Measurements from ENCODE around the gene DIPK2A.

DIPK2A gene, protein sequence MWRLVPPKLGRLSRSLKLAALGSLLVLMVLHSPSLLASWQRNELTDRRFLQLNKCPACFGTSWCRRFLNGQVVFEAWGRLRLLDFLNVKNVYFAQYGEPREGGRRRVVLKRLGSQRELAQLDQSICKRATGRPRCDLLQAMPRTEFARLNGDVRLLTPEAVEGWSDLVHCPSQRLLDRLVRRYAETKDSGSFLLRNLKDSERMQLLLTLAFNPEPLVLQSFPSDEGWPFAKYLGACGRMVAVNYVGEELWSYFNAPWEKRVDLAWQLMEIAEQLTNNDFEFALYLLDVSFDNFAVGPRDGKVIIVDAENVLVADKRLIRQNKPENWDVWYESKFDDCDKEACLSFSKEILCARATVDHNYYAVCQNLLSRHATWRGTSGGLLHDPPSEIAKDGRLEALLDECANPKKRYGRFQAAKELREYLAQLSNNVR

DNA sequence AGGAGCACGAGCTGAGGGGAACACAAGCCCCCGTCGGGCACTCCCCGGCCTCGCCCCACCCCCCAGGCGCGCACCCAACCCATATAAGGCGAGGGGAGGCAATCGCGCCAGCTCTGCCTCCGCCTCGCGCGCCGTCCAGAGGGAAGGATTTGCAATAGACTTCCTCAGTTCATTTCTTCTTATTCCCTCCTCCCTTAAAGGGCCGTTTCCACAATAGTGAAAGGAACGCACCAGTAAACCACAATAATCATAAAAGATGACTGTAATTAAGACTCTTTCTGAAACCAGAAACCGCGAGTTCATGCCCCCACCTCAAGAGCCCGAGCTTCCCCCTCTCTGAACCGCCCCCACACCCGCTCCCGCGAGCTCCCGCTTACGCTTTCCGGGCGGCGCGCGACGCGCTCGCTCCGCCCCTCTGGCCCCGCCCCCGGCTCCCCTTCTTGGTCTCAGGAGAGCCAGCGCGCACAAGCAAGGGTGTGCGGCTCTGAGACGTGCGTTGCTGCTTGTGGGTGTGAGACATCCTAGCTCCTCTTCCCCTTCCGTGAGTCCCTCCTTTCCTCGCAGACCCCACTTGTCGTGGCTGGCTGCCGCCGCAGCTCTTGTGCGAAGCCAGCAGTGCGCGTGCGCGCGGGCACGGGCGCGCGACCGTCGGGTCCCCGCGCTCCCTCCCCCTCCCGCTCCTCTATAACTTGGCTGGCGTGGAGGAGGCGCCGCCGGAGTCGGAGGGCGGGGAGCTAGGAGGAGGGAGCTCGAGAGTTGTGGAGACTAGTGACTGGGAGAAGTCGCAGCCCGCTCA is at the start of gene DIPK2A:
Gene DIPK2A, plus strand, starts transcription at position 465 of the 796 bp plus-strand sequence. CDS start 510 bp downstream, outside the sequence.
- peak; percentile 93 to 97 for DNase-seq (ENCODE audit: low read depth in 2 of 2)

DNA sequence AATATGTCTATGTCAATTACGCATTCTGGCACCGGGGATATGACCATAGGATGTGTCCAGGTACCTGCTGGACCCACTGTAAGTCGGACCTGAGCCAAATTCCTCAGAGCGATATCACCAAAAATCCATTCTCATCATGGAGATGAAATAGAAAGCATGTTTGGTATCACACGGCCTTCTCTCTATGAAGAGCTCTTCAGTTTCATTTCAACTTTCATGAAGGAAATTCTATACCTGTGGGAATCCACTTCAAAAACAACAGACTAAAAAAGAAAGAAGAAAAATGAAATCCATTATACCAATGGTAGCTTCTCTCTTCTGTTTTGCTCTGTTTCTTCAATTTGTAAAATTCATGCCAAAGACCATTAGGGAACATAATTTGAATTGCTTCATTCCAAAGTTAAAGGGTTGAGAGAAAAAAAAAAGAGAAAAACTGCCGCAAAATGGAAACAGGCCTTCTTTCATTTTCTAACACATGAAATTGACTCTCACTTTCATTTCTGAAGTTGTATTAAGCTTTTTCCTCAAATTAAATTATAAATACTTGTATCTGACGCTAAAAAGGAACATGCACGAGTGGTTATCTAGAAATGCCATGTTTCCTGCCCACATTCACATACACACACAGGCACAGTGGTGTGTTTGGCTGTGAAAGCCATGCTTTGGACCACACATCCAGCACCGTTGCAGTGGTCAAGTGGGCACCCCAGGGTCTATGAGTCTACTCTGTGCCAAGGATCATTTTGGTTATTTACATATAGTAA is 46.9 kb upstream of the DIPK2A start:
- DNase-seq (ENCODE audit: low read depth in 2 of 2): no peak

DNA sequence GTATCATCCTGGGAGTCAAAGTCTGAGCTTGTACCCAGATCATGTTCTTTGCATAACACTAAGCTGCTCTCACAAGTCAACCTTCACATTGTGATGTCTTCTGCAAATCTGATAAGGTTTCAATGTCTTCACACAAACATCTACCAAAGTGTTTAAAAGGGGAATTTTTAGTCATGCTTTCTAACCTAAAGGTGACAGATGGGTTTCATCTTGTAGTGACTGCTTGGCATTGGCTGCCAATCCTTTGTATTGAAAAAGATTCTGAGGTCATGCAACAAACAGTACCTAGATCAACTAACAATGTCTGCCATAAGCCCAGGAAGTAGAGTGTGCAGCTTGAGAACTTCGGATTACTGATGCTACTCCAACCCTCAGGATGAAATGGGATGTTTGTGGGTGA is 43.6 kb upstream of the DIPK2A start:
- no peak for DNase-seq (ENCODE audit: low read depth in 2 of 2)

DNA sequence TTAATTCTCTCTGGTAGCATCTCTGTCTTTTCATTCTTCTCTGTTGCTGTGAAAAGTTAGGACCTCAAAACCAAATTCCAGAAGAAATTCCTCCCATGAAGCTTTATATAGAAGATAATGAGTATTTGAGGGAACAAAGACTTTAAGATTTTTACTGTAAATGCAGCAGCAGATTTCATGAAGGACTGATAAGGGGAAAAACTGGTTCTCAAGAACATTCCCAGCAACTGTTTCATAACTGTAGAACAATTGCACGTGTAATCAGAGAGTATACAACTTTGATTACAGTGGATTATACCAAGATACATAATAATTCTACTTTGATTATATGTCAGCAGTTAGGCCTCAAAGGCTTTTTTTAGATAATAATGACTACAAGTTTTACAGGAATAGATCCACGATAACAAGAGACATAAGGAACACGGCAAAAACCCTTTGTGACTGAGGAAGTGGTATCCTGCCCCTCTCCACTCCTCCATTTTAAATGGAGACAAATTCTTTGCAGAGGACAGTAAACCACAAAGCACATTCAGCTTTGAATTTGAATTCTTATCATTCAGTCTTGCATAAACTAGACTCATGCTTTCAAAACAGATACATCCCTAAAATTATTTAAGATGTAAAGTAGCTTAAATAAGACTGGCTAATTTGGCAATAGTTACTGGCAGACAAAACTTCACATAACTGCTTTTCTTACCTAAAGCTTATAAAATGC is 42.9 kb upstream of the DIPK2A start:
- DNase-seq (ENCODE audit: low read depth in 2 of 2): no peak

DNA sequence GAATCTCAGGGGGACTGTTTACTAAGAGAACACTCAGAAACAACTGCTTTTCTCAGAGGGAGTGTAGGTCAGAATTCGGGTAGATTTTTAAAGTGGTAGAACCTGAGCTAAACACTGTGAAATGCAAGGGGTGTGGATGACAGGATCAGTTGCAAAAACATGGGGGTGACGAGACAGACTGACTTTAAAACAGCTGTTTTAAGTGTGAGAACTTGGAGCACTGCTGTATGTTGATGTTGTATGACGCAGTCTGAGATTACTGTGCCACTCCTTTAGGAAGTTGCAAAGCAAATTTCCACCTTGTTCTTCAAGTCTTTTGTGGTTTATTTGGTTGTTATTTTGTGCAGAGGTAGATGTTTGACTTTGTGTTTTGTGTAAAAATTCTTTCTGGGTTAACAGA is 36.8 kb upstream of the DIPK2A start:
- DNase-seq (ENCODE audit: low read depth in 2 of 2): no peak

DNA sequence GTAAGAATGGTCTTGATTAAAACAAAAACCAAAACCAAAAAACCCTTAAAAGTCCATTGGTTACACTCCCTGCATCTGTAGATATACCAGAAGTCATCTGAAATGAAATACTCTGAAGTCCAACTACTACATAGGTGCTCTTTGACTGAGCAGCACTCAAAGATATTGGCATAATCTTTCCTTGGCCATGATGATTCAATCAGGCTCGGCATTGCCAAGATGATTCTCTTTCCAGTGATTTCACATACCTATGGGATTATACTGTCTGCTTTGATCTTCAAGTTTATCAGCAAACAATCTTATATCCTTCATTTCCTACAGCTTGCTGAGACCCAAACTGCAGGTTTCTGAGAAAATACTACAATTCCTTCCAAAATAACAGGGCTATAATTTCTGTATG is 35.9 kb upstream of the DIPK2A start:
- no peak for DNase-seq (ENCODE audit: low read depth in 2 of 2)

DNA sequence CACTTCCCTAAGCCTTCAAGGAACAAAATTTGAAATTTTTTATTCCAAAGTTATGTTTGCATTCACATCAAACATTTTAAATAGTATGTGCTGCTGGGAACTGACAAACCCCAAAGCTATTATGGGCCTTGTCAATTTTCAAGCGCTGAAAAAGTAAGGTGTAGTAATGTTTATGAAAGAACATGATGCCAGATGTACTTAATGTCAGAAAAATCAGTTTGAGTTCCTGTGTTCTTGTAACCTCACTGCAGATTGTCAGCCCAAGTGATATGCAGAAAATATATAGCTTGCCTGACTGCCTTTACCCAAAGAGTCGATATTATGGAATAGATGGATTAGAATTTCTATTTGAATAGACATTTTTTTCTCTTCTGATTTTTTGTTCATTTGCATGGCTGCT is 20.8 kb upstream of the DIPK2A start:
- no peak for DNase-seq (ENCODE audit: low read depth in 2 of 2)

DNA sequence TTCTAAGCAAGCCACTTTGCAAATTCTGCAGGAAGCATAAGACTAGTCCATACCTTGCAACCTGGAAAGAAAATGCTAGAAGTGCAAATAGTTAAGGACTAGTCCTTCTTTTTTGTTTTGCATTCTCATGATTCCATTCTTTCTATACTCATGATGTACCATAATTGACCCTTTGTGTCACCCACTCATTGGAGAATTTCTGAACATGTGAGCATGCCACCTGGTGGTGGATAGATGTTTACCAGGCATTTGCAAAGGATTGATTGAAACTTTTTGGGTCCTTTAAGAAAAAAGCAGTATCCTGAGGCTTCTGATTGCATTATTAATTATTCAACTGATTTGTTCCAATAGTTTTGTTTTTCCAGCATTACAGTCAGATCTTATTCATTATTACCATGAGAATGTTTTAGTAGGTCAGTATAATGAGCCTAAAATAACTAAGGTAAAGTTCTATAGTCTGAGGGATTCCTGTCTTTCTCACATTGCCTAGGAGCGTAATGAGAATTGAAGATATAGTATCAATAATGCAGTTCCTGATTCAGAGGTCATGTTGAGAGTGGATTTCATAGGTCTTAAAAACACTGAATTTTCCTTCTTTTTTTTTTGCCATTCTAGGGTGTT is 20.2 kb upstream of the DIPK2A start:
- DNase-seq (ENCODE audit: low read depth in 2 of 2): peak in 1 of 2 donors; percentile 4

DNA sequence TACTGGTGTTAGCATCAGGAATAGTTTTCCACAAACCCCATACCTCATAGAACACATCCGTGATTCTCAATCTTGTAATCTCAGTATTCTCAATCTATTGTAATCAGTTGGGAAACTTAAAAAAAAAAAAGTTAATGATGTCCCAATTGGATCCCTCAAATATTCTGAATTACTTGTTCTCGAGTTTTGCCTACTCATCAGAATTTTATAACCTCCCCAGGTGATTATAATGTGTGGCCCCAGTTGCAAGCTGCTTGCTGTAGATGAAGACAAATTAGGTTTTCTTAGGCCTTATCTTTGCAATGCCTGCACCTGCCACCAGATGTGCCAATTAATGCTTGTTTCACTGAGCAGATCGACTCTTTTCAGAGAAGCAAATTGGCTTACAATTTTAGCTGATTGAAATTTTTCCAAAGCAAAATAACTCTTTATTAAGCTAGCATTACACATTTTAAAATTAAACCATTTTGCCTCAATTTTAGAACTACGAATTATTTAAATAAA is 19.0 kb upstream of the DIPK2A start:
- no peak for DNase-seq (ENCODE audit: low read depth in 2 of 2)

DNA sequence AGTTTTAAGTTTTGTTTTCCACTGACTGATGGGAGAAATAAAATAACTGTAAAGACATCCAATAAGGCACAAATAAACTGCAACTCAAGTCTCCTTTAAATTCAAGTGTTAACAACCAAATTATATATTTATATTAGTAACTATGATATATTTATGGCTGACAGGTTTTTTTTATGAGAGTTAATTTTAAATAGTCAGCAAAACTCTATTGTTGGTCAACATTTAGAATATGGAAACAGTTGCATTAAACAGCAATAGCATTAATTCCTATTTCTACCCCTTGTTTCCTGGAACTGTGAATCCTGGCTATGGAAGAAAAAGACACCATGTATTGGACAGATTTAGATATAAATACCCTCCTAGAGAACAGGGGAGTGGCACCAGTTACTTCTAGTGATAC is 16.5 kb upstream of the DIPK2A start:
- no peak for DNase-seq (ENCODE audit: low read depth in 2 of 2)

DNA sequence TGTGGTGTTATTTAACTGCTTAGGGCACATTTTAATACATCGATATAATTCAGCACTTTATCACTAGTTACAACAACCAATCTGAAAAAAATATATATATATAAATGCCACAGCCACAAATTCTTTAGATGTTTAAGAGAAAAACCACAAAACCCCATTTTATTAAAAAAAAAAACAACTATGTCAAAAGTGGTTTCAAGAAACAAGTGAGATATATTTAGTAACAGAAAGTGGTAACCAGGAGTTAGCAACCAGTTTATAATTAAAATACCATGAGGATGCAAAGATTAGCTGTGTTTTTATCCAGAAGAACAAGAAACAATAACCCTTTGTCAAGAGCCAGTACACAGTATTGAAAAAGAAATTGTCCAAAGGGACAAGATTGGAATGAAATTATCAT is 14.8 kb upstream of the DIPK2A start:
- DNase-seq (ENCODE audit: low read depth in 2 of 2): no peak

DNA sequence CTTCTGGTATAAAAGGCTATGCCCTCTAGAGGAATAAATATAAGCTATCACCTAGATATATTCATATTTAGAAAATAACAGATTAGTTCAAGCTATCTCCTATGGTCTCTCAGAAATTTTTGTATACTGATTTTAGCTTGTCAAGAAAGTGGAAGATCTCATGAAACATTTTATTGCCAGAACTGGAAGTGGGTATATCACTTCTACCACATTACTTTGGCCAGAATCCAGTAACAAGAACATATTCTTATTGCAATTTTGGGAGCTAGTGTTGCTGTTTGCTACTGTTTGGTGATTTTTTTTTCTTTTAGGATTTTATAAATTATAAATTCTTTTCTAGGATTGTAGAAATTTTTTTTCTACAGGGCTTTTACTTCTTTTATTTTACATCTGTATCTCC is 14.2 kb upstream of the DIPK2A start:
- no peak for DNase-seq (ENCODE audit: low read depth in 2 of 2)

DNA sequence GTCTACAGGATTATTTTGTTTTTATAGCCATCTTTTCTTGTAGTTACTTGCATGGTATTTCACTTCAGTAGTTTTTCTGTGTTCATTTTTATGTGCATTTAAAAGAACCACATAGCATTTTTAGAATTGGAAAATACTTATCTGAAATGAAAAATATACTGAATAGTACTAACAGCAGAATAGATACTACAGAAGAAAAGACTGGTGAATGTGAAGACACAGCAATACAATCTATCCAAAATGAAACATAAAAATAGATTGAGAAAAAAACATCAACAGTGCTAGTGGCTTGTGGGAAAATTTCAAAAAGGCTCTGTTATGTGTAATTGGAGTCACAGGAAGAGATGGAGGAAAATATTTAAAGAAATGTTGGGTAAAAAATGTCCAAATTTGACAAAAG is 12.7 kb upstream of the DIPK2A start:
- no peak for DNase-seq (ENCODE audit: low read depth in 2 of 2)

DNA sequence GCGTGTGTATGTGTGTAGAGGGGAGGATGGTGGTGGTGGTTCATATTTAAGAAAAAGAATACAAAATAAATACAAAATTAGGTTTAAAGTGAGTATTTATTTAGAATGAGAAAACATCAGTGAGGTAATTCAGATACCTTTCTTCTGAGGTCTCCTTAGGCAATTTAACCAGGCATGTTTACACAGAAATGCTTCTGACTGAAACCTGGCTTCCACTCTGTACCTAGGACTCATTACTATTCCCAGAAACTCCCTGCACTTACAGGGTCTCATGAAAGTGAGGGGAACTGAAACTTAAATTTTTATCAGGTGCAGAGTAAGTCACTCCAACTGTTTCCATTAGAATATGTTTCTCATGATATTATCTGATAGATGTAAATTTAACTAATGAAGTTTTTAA is 10.3 kb upstream of the DIPK2A start:
- no peak for DNase-seq (ENCODE audit: low read depth in 2 of 2)

DNA sequence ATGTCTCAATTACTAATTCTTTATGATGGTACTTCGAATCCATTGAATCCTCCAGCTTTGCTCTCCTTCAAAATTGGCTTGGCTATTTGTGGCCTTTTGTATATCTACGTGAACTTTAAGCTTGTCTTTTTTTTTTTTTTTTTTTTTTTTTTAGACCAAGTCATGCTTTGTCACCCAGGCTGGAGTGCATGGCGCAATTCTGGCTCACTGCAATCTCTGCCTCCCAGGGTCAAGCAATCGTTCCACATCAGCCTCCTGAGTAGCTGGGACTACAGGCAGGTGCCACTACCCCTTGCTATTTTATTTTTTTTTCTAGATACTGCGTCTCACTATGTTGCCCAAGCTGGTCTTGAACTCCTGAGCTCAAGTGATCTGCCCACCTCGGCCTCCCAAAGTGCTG is 7.7 kb upstream of the DIPK2A start:
- no peak for DNase-seq (ENCODE audit: low read depth in 2 of 2)

DNA sequence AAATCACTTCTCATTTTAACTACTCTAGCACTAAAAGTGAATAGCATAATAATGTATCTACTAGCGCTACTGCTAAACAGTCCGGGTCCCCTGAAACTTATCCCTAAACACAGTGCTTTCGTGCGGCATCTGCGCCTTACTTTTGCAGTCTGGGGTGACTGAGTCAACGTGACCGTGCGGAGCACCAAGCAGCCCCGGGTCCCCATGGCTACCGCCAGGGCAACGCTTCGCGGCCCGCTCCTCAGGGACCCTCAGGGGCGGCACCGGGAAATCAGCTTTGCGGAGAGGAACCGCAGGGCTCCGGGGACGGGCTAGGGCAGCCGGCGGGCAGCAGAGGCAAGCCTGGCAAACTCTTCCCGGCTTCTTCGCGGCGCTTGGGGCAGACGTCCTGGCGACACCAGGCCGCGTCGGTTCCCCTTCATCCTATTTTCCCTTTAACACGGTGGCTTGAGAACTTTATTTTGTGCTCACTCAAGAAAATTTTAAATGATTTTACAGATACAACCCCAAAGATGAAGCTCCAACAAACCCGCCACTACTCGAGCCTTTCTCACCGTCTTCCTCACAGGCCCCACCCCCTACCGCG is 757 bp upstream of the DIPK2A start:
- DNase-seq (ENCODE audit: low read depth in 2 of 2): peak; percentile 28 to 36

DNA sequence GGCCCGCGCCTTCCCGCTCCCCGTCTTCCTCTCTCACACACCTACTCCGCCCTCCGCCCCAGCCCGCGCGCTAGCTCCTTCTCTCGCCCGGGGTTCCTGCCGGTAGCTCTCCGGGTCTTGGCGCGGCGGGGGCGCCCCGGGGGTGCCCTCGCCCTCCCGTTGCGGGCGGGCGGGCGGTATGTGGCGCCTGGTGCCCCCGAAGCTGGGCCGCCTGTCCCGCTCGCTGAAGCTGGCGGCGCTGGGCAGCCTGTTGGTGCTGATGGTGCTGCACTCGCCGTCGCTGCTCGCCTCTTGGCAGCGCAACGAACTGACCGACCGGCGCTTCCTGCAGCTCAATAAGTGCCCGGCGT is 507 bp downstream of the DIPK2A start:
- DNase-seq (ENCODE audit: low read depth in 2 of 2): peak in 1 of 2 donors; percentile 15

DNA sequence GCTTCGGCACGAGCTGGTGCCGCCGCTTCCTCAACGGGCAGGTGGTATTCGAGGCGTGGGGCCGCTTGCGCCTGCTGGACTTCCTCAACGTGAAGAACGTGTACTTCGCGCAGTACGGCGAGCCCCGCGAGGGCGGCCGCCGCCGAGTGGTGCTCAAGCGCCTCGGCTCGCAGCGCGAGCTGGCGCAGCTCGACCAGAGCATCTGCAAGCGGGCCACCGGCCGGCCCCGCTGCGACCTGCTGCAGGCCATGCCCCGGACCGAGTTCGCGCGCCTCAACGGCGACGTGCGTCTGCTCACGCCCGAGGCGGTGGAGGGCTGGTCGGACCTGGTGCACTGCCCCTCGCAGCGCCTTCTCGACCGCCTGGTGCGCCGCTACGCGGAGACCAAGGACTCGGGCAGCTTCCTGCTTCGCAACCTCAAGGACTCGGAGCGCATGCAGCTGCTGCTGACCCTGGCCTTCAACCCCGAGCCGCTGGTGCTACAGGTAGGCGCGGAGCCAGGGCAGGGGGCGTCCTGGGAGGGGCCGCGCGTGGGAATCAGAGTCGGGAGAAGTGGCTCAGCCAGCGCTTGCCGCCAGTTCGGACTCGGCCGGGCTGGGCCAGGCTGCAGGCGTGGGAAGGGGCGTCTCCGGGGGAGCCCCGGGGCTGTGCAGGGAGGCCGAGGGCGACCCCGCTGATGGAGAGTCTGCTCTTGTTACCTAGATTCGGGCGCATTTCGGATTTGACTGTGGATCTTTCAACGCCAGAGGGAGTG is 1.1 kb downstream of the DIPK2A start:
- peak; percentile 20 to 46 for DNase-seq (ENCODE audit: low read depth in 2 of 2)

DNA sequence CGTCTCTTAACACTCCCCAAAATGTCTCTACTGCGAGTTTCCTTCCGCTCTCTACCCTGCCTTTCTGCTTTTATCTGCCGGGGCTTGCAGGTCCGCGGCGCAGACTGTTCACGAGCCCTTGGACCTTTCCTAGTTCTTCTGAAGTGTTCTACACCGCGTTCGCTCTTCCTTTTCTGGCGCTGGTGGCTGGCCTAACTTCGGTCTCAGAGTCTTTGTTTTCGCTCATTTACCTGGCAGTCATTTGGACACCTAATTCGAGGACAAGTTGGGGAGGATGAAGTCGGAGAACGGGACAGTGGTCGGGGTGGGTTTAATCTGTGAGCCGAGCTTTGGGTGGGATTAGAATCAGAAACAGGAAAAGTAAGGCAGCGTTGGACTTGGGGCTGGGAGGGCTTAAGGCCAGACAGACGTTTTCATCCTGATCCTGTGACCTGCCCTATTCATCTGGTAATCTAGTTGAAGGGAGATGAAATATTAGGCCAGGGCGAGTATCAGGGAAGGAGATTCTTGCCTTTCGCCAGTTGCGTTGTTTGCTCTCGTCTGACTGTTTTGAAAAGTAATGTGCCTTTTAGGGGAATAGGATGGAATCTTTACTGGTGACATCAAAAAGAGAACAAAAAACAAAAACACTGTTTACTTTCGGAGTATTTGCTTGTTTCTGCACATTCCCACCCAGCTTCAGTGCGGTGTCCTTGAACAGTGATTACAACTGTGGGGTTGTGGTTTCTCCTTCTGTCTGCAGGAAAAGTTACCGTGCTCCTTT is 1.8 kb downstream of the DIPK2A start:
- peak in 1 of 2 donors; percentile 58 for DNase-seq (ENCODE audit: low read depth in 2 of 2)
